DMS114 treated with DMSO at 0.1 percent for 48 hours (cell line): Measurements from ENCODE around the gene SEMA4D.
"Not testable (repeated sequence)": the region's sequence is repeated elsewhere in the genome, so short reads cannot be mapped to it uniquely, and the experiment has no call there.

Experiments
- DNase-seq: peaks from one replicate; lab custom pipeline; 2025; ENCODE audit not compliant: unreplicated experiment; lab: John Stamatoyannopoulos, UW

SEMA4D gene

DNA sequence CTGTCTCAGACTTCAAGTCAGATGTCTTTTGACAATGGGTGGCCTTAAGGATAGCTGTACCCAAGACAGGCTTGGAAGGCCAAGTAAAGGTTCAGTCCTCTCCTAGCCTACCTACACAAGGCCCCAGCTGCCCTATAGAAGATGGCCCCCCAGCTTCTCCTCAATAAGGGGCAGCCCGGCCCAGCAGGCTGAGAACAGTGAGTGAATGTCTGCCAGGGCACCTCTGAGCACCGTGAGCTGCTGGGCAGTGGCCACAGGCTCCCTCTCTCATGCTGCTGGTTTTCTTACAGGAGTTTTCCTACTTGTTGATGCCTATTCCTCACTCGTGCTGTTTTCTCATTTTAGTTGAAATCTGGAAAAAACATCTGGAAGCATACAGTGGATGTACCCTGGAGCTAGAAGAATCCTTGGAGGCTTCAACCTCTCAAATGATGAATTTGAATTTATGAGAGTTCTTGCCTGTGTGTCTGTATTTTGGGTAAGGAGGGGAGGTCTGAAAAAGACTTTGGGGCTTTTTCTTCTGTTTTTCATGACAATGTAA is 139.5 kb downstream of the SEMA4D start:
- DNase-seq = no peak

DNA sequence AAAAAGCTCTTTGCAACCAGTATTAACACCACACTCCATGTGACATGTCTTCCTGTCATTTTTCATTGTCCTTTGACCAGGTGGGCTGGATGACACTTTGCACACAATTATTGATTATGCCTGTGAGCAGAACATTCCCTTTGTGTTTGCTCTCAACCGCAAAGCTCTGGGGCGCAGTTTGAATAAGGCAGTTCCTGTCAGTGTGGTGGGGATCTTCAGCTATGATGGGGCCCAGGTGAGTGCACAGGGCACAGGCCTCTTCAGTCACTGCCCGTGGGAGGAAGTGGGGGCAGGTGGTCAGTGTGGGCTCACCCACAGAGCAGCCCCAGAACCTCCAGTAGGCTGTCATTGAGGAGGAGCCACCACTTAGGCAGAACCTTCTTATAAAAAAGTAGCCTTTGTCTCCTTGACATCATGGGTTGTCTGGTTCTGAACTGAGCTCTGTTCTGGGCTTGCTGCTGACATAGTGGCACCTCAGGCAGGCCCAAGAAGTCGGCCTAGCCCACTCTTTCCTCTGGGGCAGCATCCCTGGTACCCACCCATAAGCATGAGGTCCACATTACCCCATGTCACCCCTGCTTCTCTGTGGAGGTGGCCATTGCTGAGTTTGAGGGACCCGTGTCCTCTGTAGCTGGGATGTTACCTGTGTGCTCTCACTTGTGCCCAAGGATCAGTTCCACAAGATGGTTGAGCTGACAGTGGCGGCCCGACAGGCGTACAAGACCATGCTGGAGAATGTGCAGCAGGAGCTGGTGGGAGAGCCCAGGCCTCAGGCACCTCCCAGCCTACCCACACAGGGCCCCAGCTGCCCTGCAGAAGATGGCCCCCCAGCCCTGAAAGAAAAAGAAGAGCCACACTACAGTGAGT is 140.3 kb downstream of the SEMA4D start:
- DNase-seq = no peak

DNA sequence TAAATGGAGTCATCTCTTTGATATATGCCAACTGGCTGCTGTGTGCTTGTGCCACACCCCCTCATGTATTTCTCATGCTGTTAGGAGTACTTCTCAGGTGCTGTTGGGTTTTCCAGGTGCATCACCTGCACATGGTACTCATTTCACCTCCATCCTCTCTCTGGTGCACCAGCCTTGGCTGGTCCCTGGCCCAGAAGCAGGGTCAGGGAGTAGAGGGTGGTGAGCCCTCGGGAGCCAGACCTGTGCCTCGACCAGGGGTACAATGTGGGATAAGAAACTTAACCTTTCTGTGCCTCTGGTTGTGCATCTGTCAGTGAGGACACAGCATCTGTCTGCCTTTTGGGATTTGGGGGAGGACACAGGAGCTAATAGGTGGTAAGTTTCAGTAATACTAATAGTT is 141.1 kb downstream of the SEMA4D start:
- no peak for DNase-seq

DNA sequence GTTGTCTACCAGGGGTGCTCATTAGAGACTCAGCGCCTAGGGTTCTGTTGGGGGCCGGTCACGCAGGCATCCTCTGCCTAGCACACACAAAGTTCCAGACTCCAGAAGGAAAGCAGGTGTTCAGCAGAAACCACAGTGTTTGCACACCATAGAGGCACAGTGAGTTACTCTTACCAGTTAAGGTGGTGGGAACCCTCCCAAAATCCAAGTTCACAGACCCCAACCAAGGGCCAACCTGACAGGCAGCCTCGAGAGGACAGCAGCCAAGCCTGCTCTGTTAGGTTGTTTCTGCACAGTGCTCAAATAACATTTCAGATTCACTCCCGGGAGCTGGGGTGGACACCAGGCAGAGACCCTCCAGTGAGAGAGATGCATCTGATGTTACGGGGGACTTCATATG is 143.4 kb downstream of the SEMA4D start:
- no peak for DNase-seq

DNA sequence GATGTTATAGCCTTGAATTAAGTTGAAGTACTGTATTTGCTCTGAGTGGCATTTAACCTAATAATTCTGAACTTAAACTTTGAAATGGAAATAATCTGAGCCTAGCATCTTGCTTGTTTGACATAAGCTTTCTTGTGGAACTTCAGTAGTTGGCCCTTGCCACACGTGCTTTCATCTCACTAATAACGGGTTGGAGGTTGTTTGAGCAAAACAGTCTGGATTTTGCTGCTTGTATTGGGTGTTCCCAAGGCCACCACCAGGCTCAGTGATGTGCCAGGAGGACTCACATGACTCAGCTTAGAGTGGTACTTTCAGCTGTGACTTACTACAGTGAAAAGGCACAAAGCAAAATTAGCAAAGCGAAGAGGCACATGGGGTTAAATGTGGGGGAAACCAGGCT is 143.9 kb downstream of the SEMA4D start:
- no peak for DNase-seq

DNA sequence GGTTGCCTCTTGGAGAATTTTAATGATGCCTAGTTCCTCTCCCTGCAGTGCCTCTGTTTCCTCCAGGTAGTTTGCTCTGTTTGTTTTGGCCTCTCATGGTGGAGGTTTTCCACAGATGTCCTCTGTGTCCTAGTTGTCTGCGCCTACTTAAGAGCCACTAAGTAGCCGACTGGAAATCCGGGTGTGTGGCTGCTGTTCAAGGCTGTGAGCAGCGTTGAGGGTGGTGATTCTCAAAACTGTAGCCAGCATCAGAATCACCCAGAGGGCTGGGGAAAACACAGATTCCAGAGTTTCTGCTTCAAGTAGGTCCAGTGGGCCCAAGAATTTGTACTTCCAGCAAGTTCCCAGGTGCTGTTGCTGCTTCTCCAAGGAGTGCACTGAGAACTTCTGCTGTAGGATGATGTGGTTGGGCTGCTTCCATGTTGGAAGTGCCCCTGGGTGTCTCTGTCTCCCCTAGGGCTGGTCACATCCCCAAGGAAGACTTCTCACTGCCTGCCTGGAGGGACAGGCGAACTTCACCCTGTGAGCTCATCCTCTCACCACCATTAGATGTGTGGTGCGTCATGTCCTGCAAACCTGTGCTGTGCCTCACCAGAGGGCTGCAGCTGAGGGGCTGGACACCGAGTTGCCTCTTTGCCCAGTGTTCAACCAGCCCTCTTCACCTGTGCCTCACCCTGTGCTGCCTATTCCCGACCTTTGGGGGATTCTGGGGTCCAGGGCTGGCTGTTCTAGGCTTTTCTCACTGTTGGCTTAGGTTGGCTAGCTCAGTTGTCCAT is 144.9 kb downstream of the SEMA4D start:
- DNase-seq = no peak

DNA sequence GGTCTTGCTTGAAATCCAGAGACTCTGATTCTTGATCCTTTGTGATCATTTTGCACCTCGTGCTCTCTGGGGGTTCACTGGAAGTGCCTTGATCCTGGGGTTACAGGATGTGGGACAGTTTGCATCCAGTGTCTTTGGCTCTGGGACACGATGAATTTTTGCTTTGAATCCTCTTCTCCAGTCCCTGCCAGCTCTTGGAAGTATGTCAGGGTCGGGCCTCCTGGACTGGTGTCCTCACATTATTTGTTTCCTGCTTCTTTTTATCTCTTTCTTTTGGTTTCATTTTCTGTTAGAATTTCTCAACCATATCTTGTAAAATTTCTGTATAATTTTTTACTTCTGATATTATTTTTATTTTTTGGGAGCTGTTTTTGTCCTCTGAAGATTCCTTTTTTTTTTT is 145.5 kb downstream of the SEMA4D start:
- no peak for DNase-seq

DNA sequence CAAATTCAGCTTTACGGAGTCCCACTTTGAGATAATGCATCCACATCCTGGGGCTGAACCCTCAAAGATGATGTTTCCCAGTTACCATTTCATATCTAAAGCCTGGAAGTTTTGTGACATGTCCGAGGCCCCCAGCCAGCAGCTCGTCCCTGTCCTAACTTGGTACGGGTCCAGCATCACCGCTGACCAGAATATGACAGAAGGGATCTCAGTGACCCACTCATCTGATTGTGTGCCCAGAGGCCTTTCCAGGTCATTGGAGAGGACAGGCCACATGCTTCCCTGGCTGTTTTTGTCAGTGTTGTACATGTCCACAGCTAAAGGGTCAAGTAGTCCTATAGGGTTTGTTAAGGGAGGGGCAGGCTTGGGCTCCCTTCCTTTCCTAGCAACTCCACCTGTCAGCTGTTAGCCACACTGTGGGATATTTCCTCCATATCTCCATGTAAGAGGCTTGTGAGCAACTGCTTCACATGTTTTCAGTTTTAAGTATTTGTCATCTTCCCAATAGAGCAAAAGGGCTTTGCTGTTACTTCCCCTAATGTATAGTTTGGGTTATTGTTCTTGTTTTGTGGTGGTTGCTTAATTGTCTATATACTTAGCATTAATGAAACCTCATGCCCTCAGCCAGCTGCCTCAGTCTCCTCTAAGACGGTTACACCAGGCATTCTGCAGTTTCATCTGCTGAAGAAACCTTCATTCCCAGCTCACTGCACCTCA is 146.2 kb downstream of the SEMA4D start:
- no peak for DNase-seq

DNA sequence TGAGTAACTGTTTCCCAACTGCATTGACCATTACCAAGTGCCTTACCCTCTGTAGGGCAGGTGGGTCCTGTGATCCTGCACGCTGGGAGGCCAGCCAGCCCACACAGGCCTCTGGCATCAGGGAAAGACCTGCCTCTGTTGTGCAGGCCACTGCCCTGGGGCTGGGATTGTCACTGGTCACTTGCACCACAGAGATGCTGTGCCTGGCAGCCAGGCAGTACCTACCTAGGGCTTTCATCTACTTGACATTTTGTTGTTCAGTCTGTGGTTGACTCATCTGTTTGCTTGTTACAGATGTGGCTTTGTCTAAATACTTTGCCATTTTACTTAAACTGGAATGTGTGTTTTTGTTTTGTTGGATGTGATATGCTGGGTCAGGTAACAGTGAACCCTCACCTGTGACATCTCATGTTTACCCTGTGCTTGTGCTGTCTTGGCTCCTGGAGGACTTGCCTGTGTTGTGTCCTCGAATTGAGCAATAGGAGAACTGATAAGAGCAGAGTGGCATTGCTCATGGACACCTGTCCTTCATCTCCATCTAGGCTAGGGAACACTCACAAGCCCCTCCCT is 146.8 kb downstream of the SEMA4D start:
- DNase-seq = no peak

DNA sequence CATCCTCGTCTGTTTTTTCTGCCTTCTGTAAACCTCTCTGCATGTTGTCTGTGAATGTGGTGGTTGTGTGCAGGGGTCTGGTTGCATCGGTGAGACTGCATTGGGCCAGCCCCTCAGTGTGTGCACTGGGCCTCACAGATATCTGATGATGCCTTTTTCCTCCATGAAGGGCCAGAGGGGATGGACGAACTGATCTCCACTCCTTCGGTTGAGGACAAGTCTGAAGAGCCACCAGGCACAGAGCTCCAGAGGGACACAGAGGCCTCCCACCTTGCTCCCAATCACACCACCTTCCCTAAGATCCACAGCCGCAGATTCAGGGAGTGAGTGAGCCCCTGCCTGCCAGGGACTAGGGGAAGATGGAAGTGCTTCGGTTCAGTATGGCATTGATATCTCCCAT is 148.3 kb downstream of the SEMA4D start:
- no peak for DNase-seq

DNA sequence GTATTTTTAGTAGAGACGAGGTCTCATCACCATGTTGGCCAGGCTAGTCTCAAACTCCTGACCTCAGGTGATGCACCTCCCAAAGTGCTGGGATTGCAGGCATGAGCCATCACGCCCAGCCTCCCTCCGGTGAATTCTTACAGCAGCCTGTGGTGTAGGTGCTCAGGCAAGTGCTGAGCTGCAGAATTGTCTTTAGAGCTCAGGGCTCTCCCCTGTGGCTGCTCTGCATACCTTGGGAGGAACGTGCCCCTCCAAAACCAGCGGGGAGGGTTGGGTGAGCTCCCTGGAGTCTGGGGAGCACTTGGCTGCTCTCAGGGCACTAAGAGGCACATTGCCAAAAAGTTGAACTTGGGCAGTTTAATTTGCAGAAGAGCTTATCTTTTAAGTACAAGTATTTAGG is 150.3 kb downstream of the SEMA4D start:
- DNase-seq = no peak

DNA sequence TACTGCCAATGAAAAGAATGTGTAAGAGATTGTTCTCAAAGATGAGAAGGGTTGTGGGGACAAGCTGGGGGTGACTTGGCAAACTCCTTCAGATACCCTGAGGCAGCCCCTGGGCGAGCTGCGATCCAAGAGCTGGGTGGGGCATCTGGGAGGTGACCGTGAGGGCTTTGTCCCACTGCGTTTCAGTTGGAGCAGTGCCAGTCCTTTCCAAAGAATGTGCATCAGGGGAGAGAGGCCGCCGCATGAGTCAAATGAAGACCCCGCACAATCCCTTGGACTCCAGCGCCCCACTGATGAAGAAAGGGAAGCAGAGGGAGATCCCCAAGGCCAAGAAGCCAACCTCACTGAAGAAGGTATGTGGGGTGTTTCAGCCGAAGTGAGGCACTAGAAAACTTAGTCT is 151.2 kb downstream of the SEMA4D start:
- no peak for DNase-seq

DNA sequence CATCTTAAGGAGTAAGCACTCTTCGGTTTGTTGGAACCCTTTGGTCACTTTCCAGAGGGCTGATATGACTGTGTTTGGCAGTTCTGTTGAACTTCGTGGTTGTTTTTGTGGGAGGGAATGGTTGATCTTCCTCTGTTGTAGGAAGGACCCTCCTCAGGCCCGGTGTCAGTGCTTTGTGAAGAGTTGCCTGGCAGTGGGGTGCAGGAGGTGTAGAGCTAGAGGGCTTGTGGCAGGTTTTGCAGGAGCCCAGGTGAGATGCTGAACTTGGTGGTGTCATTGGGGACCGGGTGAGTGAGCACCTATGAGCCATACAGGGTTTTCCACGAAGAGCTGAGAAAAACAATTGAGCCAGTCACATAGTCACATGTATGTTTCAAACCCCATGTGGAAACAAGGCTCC is 152.4 kb downstream of the SEMA4D start:
- DNase-seq = no peak

DNA sequence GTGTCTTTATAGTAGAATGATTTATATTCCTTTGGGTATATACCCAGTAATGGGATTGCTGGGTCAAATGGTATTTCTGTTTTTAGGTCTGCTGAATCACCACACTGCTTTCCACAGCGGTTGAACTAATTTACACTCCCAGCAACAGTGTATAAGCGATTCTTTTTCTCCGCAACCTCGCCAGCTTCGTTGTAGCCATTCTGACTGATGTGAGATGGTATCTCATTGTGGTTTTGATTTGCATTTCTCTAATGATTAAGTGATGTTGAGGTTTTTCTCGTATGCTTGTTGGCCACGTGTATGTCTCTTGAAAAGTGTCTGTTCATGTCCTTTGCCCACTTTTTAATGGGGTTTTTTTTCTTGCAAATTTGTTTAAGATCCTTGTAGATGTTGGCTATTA is 154.1 kb downstream of the SEMA4D start:
- DNase-seq = not testable (repeated sequence)

DNA sequence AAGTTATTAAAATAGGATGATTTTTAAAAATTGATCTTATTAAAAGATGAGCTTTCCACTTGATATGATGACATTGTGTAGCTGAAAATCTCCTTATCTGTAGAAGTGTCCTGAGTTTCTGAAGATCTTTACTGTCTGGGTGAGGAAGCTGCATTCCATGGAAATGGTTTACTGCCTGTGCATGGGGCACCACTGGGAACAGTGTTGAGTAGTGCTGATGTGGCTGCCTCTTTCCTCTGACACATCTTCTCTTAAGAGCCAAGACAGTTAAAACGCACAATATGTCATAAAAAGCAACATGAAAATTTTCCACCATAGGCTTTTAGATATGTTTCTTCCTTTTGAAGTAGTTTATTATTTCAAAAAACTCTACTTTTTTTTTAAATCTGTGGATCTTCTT is 155.0 kb downstream of the SEMA4D start:
- no peak for DNase-seq

DNA sequence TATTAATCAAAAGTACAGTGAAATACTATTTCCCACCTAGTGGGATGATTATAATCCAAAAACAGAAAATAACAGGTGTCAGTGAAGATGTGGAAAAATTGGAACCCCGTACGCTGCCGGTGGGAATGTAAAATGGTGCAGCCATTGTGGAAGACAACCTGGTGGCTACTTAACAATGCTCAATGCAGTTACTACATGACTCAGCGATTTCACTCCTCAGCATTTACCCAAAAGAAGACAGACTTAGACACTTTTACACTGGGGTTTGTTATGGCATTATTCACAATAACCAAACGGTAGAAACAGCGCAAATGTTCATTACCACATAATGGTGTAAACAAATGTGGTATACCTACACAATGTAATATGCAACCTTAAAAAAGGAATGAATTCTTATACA is 155.7 kb downstream of the SEMA4D start:
- DNase-seq = no peak

DNA sequence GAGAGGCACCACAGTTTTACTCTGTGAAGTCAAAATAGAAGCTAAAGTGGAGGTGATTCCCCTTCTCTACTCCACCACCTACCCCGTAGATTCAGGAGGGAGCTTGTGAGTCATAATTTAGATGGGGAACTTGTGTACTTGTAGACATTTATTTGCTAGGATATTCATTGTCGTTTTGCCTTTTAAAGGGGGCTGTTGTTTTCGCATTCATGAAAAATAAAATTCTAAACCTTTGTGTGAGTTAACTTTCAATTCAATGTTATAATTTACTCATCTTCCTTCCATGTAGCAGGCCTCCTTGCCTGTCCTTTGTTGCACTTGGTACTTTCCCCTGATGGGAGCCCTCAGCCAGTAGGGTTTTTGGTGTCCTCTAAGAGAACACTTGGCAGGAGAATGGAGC is 157.6 kb downstream of the SEMA4D start:
- DNase-seq = no peak

DNA sequence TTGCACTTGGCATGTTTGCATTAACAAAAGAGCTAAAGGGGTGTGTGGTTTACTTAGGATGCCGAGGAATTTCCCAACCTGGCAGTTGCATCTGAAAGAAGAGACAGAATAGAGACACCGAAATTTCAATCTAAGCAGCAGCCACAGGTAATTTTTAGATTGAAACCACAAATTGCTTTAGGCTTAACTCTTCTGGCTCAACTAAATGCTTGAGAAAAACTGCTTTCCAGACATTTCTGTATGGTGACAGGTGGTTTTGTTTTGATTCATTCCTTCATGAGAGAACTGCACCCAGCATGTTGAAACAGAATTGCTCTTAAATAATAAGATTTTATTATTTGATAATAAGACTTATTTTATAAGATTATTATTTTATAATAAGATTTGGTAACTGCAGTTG is 158.1 kb downstream of the SEMA4D start:
- no peak for DNase-seq

DNA sequence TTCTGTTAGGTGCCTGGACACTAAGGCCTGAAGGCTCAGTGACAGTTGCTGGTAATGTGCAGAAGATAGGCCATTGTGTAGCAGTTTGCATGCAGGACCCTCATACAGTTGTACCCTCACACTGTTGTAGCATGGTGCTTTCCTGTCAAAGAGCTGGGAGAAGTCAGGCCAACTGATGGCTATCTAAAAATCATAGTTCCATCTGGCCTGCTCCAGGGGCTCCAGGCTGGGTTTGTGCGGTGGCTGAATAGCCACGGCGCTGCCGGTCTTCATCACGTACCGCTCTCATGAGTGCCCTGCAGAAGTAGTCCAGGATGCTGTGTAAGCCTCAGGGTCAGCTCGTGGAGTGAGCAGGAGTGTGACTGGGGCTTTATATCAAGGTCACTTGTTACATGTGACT is 167.4 kb downstream of the SEMA4D start:
- no peak for DNase-seq

DNA sequence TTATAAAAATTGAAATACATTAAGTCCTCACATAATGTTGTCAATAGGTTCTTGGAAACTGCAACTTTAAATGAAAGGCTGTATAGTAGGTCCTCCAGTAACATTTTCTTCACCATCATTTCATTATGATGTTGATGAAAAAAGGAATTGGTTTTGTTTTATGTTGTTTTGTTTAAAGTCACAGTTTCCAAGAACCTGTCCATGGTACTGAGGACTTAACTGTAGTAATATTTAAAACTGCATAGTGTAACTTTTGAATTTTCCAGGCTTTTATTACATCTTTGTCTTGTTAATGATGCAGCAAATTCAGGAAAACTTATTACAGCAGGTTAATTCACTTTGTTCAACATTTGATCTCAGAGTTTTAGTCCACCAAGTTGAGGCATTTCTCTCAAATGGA is 168.0 kb downstream of the SEMA4D start:
- no peak for DNase-seq

DNA sequence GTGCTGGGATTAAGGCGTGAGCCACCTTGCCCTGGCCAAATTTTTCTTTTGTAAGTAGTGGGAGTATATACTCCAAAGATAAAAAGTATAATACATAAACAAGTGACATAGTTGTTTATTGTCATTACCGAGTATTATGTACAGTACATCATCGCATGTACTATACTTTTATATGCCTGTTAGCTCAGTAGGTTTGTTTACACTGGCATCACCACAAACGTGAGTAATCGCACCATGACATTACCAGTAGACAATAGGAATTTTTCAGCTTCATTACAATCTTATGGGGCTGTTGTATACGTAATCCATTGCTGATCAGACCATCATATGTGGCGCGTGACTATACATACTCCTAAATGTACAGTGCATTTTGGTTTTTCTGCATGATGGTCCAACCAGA is 169.8 kb downstream of the SEMA4D start:
- DNase-seq = no peak
